ENCODE measurements around the gene PPM1L.

Gene PPM1L

DNA sequence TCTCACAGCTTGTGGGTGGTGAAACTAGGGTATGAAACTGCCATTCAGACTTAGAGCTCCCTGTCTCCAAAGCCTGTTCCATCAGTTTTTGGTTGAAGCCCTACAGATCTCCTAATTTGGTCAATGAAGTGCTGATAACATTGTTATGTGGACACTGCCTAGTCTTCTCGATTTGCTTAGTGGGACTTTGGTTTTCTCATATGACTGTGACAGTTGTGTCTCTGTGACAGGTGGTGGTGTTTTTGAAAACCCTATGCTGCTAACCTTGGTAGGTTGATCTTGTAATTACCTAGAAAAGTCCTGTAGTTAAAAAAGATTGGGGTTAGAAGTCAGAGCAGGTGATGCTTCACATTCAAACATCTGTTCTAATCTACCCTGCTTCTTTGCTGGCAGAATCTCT lies 9.2 kb downstream of the PPM1L start:
- DNase-seq = no peak

DNA sequence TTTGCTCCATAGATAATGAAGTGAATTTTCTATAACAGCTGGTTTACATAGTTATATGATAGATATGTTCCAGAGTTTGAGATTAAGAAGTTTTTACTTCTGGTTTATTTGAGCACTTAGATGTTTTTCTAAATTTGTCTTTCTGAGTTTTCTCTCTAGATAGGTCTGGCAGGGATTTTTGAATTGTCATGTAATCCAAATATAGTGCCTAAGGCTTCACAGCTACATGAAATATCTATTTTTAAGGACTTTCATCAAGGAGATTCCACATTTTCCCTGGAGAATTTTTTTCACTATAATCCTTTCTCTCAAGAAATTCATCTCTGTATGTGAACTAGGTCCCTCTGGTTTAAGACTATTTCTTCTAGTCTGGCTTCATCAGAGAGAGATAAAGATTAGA lies 12.0 kb downstream of the PPM1L start:
- no peak for DNase-seq

GRCh38 chr3:160768918-160769317 lies 12.9 kb downstream of the PPM1L start:
- no peak for DNase-seq

DNA sequence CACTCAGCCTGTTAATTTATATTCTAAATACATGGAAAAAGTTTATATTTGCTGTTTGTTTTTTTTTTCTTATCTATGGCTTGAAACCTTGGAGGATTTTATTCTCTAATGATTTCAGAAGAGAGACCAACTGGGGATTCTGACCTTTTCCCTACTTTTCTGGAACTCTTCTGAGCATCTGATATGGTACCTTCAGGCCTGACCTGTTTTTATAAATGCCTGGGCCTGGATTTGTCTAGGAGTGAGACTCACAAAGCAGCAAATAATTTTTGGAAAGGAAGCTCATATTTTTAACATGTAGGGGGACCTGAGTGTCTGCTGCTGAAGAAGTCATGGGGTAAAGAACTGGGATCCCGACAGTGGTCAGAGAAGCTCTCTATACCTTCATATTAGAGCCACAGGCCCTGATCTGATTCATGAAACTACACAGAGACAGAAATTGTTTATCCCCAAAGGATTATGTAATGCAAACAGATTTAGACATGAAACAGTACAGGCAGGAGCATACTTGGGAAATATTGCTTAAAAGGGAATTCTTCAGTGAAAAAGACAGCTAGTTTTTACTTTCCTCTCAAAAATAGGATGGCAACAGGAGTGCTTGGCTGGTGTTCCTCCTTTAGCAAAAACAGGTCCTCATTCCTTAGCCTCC lies 15.9 kb downstream of the PPM1L start:
- no peak for DNase-seq

GRCh38 chr3:160773722-160774121 lies 17.7 kb downstream of the PPM1L start:
- DNase-seq = no peak

DNA sequence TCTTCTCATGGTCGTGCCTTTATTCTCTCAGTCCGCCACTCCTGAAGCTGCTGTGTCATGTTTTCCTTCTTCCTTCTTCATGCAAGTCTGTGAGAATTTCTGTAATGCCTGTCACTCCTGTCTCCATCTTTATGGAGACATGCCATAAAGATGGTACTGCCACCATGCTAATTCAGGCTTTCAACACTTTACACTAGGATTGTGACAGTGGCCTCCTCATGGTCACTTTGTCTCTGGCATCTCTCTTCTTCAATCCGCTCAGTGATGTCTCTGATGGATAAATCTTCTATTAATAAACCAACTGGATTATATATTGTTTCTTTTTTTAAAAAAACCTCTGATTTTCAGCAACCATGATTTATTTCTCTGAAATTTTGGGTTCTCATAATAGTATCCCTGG lies 18.1 kb downstream of the PPM1L start:
- no peak for DNase-seq

DNA sequence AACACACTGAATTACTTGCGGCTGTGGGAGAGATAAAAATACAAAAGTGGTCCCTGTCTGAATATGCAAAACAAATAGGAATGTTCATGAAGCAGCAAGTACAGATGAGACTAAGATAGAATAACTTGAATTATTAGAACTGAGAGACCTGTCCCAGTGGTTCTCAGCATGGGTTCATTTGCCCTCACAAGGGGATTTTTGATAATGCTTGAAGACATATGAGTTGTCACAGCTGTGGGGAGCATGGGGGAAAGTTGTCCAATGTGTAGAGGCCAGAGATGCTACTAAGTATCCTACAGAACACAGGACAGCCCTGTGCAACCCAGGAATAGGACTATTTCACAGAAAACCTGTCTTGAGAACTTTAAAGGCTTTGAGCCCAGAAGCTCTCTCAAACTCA lies 22.4 kb downstream of the PPM1L start:
- no peak for DNase-seq

- DNase-seq = no peak
Measured at GRCh38 chr3:160779040-160779439, 23.0 kb downstream of the PPM1L start.

- no peak for DNase-seq
Measured at GRCh38 chr3:160780245-160780644, 24.2 kb downstream of the PPM1L start.

GRCh38 chr3:160781402-160781801 lies 25.4 kb downstream of the PPM1L start:
- no peak for DNase-seq

- DNase-seq = no peak
Measured at GRCh38 chr3:160781863-160782262, 25.8 kb downstream of the PPM1L start.

GRCh38 chr3:160784853-160785252 lies 28.8 kb downstream of the PPM1L start:
- no peak for DNase-seq

- DNase-seq = no peak
Measured at GRCh38 chr3:160790726-160791125, 34.7 kb downstream of the PPM1L start.

GRCh38 chr3:160792540-160792939 lies 36.5 kb downstream of the PPM1L start:
- DNase-seq = no peak

- DNase-seq = no peak
Measured at GRCh38 chr3:160793722-160794252, 37.8 kb downstream of the PPM1L start.

- no peak for DNase-seq
Measured at GRCh38 chr3:160796089-160796812, 40.2 kb downstream of the PPM1L start.

DNA sequence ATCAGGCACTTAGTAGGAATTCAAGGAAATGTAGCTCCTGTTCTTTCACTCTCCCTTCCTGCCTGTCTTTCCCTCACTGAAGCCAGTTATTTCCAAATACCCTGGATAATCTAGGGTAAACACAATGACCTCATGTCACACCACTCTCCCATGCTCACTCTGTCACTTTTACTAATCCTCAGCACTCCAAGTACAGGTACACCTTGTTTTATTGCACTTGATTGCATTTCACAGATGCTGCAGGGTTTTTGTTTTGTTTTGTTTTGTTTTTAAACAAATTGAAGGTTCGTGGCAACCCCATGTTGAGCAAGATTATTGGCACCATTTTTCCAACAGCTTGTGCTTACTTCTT lies 40.8 kb downstream of the PPM1L start:
- DNase-seq = no peak

- no peak for DNase-seq
Measured at GRCh38 chr3:160797356-160797755, 41.3 kb downstream of the PPM1L start.

- no peak for DNase-seq
Measured at GRCh38 chr3:160801386-160802118, 45.5 kb downstream of the PPM1L start.

DNA sequence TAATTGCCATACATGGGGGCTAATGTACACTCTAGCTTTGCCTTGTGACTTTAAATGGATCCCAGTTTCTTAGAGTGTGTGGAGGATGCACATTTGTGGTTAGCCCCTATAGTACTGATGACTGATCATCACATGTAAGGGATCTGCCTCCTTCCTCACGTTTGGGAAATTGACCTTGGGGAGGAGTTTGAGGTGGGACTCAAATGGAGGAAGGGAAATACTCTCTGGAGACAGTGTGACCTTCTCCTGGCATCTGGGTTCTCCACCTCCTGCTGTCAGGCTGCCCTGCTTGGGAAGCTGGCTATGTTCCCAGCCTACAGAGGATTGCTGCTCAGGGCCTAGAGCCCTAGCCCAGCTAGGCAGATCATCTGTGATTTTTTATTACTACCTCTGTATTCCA lies 48.7 kb downstream of the PPM1L start:
- no peak for DNase-seq

DNA sequence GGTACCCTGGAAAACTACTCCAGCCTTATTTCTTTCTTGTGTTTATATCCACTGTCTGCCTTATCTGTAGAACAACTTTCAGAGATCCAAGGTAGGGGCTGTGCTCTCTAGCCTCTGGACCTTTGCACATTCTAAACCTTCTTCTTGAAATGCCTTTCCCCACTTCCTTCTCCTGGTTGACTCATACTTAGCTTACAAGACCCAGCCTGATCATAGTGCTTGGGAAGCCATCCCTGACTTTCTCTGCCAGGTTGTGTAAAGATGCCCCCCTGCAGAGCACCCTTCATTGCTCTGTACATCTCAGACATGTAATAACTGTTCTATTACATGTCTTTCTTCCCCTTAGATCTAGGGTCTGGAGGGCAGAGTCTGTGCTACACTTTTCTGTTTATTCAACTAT lies 50.1 kb downstream of the PPM1L start:
- DNase-seq = no peak

DNA sequence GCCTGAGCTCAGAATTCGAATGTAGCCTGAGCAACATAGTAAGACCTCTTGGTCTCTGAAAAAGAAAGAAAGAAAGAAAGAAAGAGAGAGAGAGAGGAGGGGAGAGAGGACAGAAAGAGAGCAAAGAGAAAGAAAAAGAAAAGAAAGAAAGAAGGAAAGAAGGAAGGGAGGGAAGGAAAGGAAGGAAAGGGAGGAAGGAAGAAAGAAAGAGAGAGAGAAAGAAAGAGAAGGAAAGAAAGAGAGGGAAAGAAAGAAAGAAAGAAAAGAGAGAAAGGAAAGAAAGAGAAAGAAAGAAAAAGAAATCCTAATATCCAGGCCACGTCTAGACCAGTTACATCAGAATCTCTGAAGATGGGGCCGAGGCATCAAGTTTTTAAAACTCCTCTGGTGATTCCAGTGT lies 50.7 kb downstream of the PPM1L start:
- no peak for DNase-seq

DNA sequence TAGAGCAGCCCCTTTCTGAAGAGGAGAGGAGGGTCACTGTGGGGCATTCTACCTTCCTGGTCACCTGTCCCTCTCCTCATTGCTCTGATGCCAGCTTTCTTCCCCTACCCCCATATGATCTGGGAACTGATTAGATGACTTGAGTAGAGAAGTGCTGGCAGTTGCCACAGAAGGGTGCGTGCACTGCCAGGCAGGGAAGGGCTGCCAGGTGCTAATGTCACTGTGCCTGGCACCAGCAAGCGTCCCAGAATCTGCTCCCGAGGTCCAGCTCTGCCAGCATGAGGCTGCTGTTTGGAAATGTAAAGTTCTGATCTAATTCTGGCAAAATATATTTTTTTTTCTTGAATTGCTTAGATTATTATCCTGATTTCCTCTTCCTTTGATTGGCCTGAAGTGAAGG lies 52.8 kb downstream of the PPM1L start:
- DNase-seq = no peak

GRCh38 chr3:160809453-160809852 lies 53.4 kb downstream of the PPM1L start:
- no peak for DNase-seq

Data from stimulated activated CD4-positive, alpha-beta T cell treated with anti-CD3 and anti-CD28 coated beads, Interleukin-4, amount 100 ng/mL, for 4 hours (primary cell).